GM23338 (cell line): ENCODE data around the gene PLA2G12A.

Source experiments
- EZH2 ChIP-seq: fragments of 200-600 bp; sonication (generic); IDR thresholded peaks from one replicate; pipeline ENCODE4 v1.8.0; 2017; ENCODE audit warnings: antibody characterized with exemption, mild to moderate bottlenecking, low read depth; ENCODE audit not compliant: unreplicated experiment
- EZH2phosphoT487 ChIP-seq: fragments of 200-600 bp; sonication (generic); IDR thresholded peaks from one replicate; pipeline ENCODE4 v1.8.1; 2018; ENCODE audit warnings: antibody characterized with exemption; ENCODE audit not compliant: unreplicated experiment
- NANOG ChIP-seq: IDR thresholded peaks from 2 replicates; pipeline ENCODE4 v1.6.1; 2016; ENCODE audit warnings: antibody characterized with exemption, borderline replicate concordance
- POLR2AphosphoS5 ChIP-seq: IDR thresholded peaks from 2 replicates; pipeline ENCODE4 v1.6.1; 2016; ENCODE audit warnings: antibody characterized with exemption, low read depth
- TF ChIP-seq, protein P1 (sequence below): IDR thresholded peaks from 2 replicates; pipeline ENCODE4 v1.6.1; 2016; ENCODE audit warnings: antibody characterized with exemption
- TF ChIP-seq, protein P2 (sequence below), 2 experiments: fragments of 200-600 bp in 1 of 2; sonication (generic) in 1 of 2; conservative IDR thresholded peaks; 2 replicates each; pipeline versions ENCODE4 v1.5.1 to v1.6.1; 2016 to 2017; ENCODE audit warnings: antibody characterized with exemption in 2 of 2, low read depth in 2 of 2, mild to moderate bottlenecking in 2 of 2, moderate library complexity in 1 of 2
- TF ChIP-seq, protein P3 (sequence below): IDR thresholded peaks from one replicate; pipeline ENCODE4 v1.6.1; 2018; ENCODE audit warnings: antibody characterized with exemption; ENCODE audit not compliant: unreplicated experiment

DNA sequence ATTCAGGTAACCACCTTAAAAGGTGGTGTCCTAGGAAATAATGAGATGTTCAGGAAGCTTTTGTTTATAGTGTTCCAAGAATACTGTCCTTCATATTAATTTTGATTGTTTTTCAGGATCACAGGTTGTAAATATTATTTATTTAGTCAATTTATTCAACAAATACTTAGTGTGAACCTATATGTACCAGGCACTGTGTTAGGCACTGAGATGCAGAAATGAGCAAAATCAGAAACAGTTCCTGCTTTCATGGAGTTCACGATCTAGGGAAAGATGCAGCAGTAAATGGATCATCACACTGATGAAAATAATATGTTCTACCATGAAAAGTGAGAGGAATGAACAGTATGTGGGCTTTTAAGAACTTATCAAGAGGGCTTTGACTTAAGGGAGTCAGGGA, 18.2 kb upstream of the PLA2G12A start:
- TF ChIP-seq, protein P1, sequence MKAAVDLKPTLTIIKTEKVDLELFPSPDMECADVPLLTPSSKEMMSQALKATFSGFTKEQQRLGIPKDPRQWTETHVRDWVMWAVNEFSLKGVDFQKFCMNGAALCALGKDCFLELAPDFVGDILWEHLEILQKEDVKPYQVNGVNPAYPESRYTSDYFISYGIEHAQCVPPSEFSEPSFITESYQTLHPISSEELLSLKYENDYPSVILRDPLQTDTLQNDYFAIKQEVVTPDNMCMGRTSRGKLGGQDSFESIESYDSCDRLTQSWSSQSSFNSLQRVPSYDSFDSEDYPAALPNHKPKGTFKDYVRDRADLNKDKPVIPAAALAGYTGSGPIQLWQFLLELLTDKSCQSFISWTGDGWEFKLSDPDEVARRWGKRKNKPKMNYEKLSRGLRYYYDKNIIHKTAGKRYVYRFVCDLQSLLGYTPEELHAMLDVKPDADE: no peak
- TF ChIP-seq NANOG (no peak), POLR2AphosphoS5 (no peak), EZH2phosphoT487 (no peak), EZH2 (no peak)
- TF ChIP-seq, protein P2, sequence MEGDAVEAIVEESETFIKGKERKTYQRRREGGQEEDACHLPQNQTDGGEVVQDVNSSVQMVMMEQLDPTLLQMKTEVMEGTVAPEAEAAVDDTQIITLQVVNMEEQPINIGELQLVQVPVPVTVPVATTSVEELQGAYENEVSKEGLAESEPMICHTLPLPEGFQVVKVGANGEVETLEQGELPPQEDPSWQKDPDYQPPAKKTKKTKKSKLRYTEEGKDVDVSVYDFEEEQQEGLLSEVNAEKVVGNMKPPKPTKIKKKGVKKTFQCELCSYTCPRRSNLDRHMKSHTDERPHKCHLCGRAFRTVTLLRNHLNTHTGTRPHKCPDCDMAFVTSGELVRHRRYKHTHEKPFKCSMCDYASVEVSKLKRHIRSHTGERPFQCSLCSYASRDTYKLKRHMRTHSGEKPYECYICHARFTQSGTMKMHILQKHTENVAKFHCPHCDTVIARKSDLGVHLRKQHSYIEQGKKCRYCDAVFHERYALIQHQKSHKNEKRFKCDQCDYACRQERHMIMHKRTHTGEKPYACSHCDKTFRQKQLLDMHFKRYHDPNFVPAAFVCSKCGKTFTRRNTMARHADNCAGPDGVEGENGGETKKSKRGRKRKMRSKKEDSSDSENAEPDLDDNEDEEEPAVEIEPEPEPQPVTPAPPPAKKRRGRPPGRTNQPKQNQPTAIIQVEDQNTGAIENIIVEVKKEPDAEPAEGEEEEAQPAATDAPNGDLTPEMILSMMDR (conservative IDR thresholded peaks at IDR 0.05; ENCODE audit: low read depth in 2 of 2): no peak
- TF ChIP-seq, protein P3, sequence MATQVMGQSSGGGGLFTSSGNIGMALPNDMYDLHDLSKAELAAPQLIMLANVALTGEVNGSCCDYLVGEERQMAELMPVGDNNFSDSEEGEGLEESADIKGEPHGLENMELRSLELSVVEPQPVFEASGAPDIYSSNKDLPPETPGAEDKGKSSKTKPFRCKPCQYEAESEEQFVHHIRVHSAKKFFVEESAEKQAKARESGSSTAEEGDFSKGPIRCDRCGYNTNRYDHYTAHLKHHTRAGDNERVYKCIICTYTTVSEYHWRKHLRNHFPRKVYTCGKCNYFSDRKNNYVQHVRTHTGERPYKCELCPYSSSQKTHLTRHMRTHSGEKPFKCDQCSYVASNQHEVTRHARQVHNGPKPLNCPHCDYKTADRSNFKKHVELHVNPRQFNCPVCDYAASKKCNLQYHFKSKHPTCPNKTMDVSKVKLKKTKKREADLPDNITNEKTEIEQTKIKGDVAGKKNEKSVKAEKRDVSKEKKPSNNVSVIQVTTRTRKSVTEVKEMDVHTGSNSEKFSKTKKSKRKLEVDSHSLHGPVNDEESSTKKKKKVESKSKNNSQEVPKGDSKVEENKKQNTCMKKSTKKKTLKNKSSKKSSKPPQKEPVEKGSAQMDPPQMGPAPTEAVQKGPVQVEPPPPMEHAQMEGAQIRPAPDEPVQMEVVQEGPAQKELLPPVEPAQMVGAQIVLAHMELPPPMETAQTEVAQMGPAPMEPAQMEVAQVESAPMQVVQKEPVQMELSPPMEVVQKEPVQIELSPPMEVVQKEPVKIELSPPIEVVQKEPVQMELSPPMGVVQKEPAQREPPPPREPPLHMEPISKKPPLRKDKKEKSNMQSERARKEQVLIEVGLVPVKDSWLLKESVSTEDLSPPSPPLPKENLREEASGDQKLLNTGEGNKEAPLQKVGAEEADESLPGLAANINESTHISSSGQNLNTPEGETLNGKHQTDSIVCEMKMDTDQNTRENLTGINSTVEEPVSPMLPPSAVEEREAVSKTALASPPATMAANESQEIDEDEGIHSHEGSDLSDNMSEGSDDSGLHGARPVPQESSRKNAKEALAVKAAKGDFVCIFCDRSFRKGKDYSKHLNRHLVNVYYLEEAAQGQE: no peak
